ENCODE measurements around the gene GATA1. TPM values are rescaled to one million over a fixed set of nuclear protein-coding genes. Genes with fewer than 3 reads are reported as not detected.

GATA1 gene
- under 1 TPM in 1 of 2 donors, not detected in 1; 0.09 TPM for polyA plus RNA-seq

DNA sequence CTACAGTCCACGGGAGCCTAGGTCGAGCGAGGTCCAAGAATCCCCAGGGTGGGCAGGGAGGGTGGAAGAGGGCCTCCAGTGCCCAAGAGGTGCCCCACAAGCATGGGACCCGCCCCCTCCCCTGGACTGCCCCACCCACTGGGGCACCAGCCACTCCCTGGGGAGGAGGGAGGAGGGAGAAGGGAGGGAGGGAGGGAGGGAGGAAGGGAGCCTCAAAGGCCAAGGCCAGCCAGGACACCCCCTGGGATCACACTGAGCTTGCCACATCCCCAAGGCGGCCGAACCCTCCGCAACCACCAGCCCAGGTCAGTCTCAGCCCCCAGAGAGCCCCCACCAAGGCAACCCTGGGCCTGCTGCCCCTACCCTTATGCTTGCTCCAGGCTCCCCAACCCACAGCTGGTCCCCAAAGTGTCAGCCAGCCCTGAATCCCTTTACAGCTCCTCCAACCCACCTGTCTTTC is at the start of gene GATA1:
TSS of gene GATA1 (plus strand) at position 250 of the 460 bp plus-strand sequence. CDS start 4,520 bp downstream, outside the sequence.
- Histone ChIP-seq H3K27ac (ENCODE audit: low read depth in 2 of 2, low read length in 1 of 2) (no peak within 1 kb of the TSS), H3K9me3 (ENCODE audit: control insufficient read depth in 2 of 2, insufficient read depth in 1 of 2, low read depth in 1 of 2, low read length in 1 of 2) (peaks cover 0 to 2% of the 10 kb centered on the region in 2 donors), H3K27me3 (ENCODE audit: control insufficient read depth in 1 of 2, insufficient read depth in 2 of 2, low read length in 2 of 2) (peaks cover 0 to 6% of the 10 kb centered on the region in 2 donors), H3K4me3 (ENCODE audit: low read depth in 1 of 2, low read length in 2 of 2) (no peak within 1 kb of the TSS), H3K4me1 (ENCODE audit: control insufficient read depth in 2 of 2, insufficient read depth in 2 of 2, low read length in 1 of 2) (no peaks in the 10 kb centered on the region), H3K36me3 (ENCODE audit: control insufficient read depth in 2 of 2, insufficient read depth in 2 of 2, low read length in 1 of 2) (no peaks in the 10 kb centered on the region)
- 73 to 91% methylated on average over 6 to 7 of the region's 7 CpGs for WGBS, 2 donors

DNA sequence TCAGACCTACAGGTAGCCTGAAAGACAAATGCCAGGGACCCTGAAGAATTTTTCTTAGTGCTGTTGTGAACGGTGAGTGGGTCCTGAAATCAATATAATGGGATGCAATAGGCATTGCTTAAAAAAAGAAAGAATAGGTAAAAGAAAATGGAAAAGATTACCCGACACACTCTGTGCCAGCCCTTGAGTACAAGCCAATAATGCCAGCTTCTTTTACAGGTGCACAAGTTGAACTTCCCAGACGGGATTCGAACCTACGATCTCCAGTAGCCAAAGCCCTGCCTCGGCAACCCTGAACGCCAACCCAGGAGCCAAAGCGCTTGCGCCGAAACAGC is 49.5 kb upstream of the GATA1 start:
- Histone ChIP-seq H3K27me3 (ENCODE audit: control insufficient read depth in 1 of 2, insufficient read depth in 2 of 2, low read length in 2 of 2) (no peaks in the 10 kb centered on the region), H3K4me3 (ENCODE audit: low read depth in 1 of 2, low read length in 2 of 2) (peak overlapping the region in 1 of 2 donors; percentile 51)
- 9 to 45% methylated on average over 10 of the region's 10 CpGs for WGBS, 2 donors

DNA sequence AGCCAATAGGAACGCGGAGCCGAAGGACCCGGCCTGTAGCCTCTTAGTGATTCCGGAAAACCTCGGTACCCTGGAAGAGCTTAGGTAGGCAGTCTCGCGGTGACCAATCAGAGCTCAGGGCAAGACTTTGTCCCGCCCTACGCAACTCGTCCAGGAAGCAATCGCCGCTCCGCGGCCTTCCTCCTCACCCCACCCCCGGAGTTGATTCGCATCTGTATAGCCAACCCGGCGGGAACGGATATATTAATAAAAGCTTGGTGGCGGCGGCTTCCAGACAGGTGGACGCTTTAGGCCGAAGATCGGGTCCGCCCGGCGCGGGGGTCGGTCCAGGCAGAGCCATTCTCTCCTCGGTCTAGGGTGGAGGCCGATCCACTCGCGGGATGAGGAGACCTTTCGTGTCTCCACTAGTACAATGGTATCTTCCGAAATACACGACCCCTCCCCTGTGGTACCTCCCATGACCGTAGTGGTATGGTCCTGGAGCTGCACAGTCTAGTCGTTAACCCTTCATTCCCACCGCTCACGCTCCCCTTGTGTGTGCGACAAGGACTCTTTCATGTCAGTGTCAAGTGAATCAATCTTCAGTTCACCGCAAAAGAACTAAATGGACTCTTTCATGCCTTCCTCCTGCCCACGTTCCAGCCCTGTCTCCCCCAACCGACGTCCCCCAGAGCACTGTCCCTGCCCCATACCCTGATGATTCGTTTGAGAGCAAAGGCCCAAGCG is 49.0 kb upstream of the GATA1 start:
- H3K27me3 ChIP-seq (ENCODE audit: control insufficient read depth in 1 of 2, insufficient read depth in 2 of 2, low read length in 2 of 2): no peaks in the 10 kb centered on the region
- WGBS, 2 donors: 0 to 35% methylated on average over 48 of the region's 48 CpGs
- peaks cover 0 to 2% of the 10 kb centered on the region in 2 donors for H3K4me1 ChIP-seq (ENCODE audit: control insufficient read depth in 2 of 2, insufficient read depth in 2 of 2, low read length in 1 of 2)
- H3K27ac ChIP-seq (ENCODE audit: low read depth in 2 of 2, low read length in 1 of 2): peak overlapping the region; percentile 88 to 96
- no peaks in the 10 kb centered on the region for H3K36me3 ChIP-seq (ENCODE audit: control insufficient read depth in 2 of 2, insufficient read depth in 2 of 2, low read length in 1 of 2)
- peak overlapping the region; percentile 51 to 59 for H3K4me3 ChIP-seq (ENCODE audit: low read depth in 1 of 2, low read length in 2 of 2)
- H3K9me3 ChIP-seq (ENCODE audit: control insufficient read depth in 2 of 2, insufficient read depth in 1 of 2, low read depth in 1 of 2, low read length in 1 of 2): no peaks in the 10 kb centered on the region

More for the DNA sequence above, 49.5 kb upstream of the GATA1 start:
- Histone ChIP-seq H3K9me3 (ENCODE audit: control insufficient read depth in 2 of 2, insufficient read depth in 1 of 2, low read depth in 1 of 2, low read length in 1 of 2) (no peaks in the 10 kb centered on the region), H3K4me1 (ENCODE audit: control insufficient read depth in 2 of 2, insufficient read depth in 2 of 2, low read length in 1 of 2) (peaks cover 0 to 2% of the 10 kb centered on the region in 2 donors), H3K27ac (ENCODE audit: low read depth in 2 of 2, low read length in 1 of 2) (peak overlapping the region in 1 of 2 donors; percentile 7), H3K36me3 (ENCODE audit: control insufficient read depth in 2 of 2, insufficient read depth in 2 of 2, low read length in 1 of 2) (no peaks in the 10 kb centered on the region)

DNA sequence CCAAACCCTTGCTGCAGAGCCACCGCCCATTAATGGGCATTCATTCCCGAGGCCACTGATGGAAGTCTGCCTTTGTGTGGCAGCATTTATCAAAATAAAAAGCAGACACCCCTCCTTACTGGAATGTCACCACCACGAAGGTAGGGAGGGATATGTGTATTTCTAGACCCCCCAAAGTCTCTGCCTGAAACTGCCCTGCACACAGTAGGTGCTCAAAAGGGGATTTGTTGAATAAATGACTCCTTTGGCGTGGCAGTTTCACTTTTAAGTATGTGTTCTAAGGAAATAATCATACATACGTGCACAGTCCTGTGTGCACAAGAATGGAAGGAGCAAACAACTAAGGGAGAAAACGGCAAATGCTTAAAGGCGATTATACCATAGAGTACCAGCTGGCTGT is 48.5 kb upstream of the GATA1 start:
- 42 to 49% methylated on average over 7 of the region's 7 CpGs for WGBS, 2 donors
- peak overlapping the region; percentile 51 to 59 for H3K4me3 ChIP-seq (ENCODE audit: low read depth in 1 of 2, low read length in 2 of 2)
- H3K36me3 ChIP-seq (ENCODE audit: control insufficient read depth in 2 of 2, insufficient read depth in 2 of 2, low read length in 1 of 2): no peaks in the 10 kb centered on the region
- H3K27ac ChIP-seq (ENCODE audit: low read depth in 2 of 2, low read length in 1 of 2): peak overlapping the region; percentile 88 to 96
- no peaks in the 10 kb centered on the region for H3K9me3 ChIP-seq (ENCODE audit: control insufficient read depth in 2 of 2, insufficient read depth in 1 of 2, low read depth in 1 of 2, low read length in 1 of 2)
- H3K27me3 ChIP-seq (ENCODE audit: control insufficient read depth in 1 of 2, insufficient read depth in 2 of 2, low read length in 2 of 2): no peaks in the 10 kb centered on the region
- peaks cover 0 to 2% of the 10 kb centered on the region in 2 donors for H3K4me1 ChIP-seq (ENCODE audit: control insufficient read depth in 2 of 2, insufficient read depth in 2 of 2, low read length in 1 of 2)

DNA sequence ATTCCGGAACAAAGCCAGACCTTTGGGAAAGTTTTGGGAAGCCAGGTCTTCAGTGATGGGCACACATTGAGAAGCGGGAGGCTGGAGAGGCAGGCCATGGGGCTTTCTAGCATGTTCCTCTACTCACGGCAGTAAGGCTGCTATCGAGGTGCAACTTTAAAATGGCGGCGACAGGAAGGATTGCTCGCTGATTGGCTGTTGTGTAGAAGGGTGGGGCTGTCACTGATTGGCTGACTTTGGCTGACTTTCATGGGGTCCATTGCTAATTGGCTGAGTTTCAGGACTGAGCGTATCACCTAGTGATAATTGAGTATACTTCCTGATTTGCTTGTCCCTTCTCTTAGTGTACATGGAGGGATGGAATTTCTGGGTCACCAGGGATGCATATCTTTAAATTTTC is 44.6 kb upstream of the GATA1 start:
- Histone ChIP-seq H3K4me1 (ENCODE audit: control insufficient read depth in 2 of 2, insufficient read depth in 2 of 2, low read length in 1 of 2) (peaks cover 0 to 2% of the 10 kb centered on the region in 2 donors), H3K4me3 (ENCODE audit: low read depth in 1 of 2, low read length in 2 of 2) (no peak overlapping the region), H3K27ac (ENCODE audit: low read depth in 2 of 2, low read length in 1 of 2) (no peak overlapping the region), H3K27me3 (ENCODE audit: control insufficient read depth in 1 of 2, insufficient read depth in 2 of 2, low read length in 2 of 2) (no peaks in the 10 kb centered on the region), H3K36me3 (ENCODE audit: control insufficient read depth in 2 of 2, insufficient read depth in 2 of 2, low read length in 1 of 2) (no peaks in the 10 kb centered on the region), H3K9me3 (ENCODE audit: control insufficient read depth in 2 of 2, insufficient read depth in 1 of 2, low read depth in 1 of 2, low read length in 1 of 2) (no peaks in the 10 kb centered on the region)
- 94 to 95% methylated on average over 8 of the region's 8 CpGs for WGBS, 2 donors

DNA sequence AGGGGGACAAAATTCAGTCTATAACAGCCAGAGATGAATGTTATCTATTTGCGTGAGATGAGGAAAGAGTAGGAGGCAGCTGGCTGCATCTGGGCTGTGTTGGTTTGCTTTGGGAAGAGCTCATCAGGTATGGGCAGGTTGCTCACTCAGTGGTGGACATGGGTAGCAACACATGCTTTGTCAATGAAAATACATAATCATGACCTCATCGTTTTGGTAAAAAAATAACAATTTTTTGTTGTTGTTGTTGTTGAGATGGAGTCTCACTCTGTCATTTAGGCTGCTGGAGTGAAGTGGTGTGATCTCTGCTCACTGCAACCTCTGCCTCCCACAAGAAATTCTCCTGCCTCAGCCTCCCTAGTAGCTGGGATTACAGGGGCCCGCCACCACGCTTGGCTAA is 41.2 kb upstream of the GATA1 start:
- H3K4me1 ChIP-seq (ENCODE audit: control insufficient read depth in 2 of 2, insufficient read depth in 2 of 2, low read length in 1 of 2): no peaks in the 10 kb centered on the region
- 91 to 92% methylated on average over 4 of the region's 4 CpGs for WGBS, 2 donors

DNA sequence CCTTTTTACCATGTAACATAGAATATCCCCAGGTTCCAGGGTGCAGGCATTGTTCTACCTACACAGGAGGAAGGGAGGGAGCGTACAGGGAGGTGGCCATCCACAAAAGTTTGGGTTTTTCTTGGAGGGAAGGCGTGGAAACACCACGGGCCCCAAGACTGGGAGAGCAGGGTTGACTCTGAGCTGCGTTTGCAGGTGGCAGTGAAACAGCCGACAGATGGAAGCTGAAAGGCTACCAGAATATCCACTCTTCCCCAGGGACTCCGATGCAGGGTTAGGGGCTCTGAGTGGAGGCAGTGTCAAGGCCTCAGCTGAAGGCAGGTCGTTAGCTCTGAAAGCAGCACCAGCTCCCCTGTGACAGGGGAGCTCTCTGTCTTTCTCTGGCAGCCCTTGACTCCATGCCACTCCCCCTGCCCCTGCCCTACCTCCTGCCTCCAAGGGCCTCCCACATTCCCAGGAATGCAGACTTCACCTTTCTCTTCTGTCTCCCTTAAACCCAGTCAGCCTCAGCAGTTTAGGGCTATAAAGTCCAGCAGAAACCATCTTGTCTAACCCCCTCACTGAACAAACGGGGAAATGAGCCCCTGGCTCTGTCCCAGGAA is 38.9 kb upstream of the GATA1 start:
- Histone ChIP-seq H3K4me1 (ENCODE audit: control insufficient read depth in 2 of 2, insufficient read depth in 2 of 2, low read length in 1 of 2) (no peaks in the 10 kb centered on the region), H3K27me3 (ENCODE audit: control insufficient read depth in 1 of 2, insufficient read depth in 2 of 2, low read length in 2 of 2) (no peaks in the 10 kb centered on the region), H3K9me3 (ENCODE audit: control insufficient read depth in 2 of 2, insufficient read depth in 1 of 2, low read depth in 1 of 2, low read length in 1 of 2) (no peaks in the 10 kb centered on the region), H3K4me3 (ENCODE audit: low read depth in 1 of 2, low read length in 2 of 2) (no peak overlapping the region), H3K36me3 (ENCODE audit: control insufficient read depth in 2 of 2, insufficient read depth in 2 of 2, low read length in 1 of 2) (no peaks in the 10 kb centered on the region), H3K27ac (ENCODE audit: low read depth in 2 of 2, low read length in 1 of 2) (no peak overlapping the region)
- WGBS, 2 donors: 61 to 68% methylated on average over 8 of the region's 8 CpGs

More for the DNA sequence above, 41.2 kb upstream of the GATA1 start:
- Histone ChIP-seq H3K9me3 (ENCODE audit: control insufficient read depth in 2 of 2, insufficient read depth in 1 of 2, low read depth in 1 of 2, low read length in 1 of 2) (no peaks in the 10 kb centered on the region), H3K27me3 (ENCODE audit: control insufficient read depth in 1 of 2, insufficient read depth in 2 of 2, low read length in 2 of 2) (no peaks in the 10 kb centered on the region), H3K27ac (ENCODE audit: low read depth in 2 of 2, low read length in 1 of 2) (no peak overlapping the region), H3K36me3 (ENCODE audit: control insufficient read depth in 2 of 2, insufficient read depth in 2 of 2, low read length in 1 of 2) (no peaks in the 10 kb centered on the region), H3K4me3 (ENCODE audit: low read depth in 1 of 2, low read length in 2 of 2) (no peak overlapping the region)

DNA sequence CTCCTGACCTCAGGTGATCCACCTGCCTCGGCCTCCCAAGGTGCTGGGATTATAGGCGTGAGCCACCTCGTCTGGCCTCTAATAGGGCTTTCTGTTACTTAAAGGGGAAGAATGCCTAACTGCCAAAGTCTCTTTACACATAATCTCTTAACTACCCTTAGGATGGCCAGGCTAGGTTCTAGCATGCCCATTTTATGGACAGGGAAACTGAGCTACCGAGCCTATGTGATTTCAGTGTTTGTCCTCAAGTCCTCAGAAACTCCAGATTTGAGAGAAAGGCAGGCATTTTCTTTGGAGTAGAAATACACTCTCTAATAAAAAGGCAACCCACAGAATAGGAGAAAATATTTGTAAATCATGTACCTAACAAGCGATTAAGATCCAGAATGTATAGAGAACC is 37.2 kb upstream of the GATA1 start:
- no peak overlapping the region for H3K4me3 ChIP-seq (ENCODE audit: low read depth in 1 of 2, low read length in 2 of 2)
- no peak overlapping the region for H3K27ac ChIP-seq (ENCODE audit: low read depth in 2 of 2, low read length in 1 of 2)
- H3K4me1 ChIP-seq (ENCODE audit: control insufficient read depth in 2 of 2, insufficient read depth in 2 of 2, low read length in 1 of 2): no peaks in the 10 kb centered on the region
- H3K27me3 ChIP-seq (ENCODE audit: control insufficient read depth in 1 of 2, insufficient read depth in 2 of 2, low read length in 2 of 2): no peaks in the 10 kb centered on the region
- WGBS, 2 donors: 78 to 91% methylated on average over 5 of the region's 5 CpGs
- no peaks in the 10 kb centered on the region for H3K9me3 ChIP-seq (ENCODE audit: control insufficient read depth in 2 of 2, insufficient read depth in 1 of 2, low read depth in 1 of 2, low read length in 1 of 2)
- no peaks in the 10 kb centered on the region for H3K36me3 ChIP-seq (ENCODE audit: control insufficient read depth in 2 of 2, insufficient read depth in 2 of 2, low read length in 1 of 2)

DNA sequence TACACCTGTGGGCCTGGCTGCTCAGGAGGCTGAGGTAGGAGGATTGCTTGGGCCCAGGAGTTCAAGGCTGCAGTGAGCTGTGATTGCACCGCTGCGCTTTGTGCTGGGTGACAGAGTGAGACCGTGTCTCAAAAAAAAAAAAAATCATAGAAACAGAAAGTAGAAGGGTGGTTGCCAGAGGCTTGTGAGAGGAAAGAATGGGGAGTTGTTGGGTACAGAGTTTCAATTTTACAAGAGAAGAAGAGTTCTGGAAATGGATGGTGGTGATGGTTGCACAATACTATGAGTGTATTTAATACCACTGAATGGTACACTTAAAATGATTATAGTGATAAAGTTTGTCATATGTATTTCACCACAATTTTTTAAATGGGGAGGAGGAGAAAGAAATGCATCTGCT is 35.0 kb upstream of the GATA1 start:
- no peaks in the 10 kb centered on the region for H3K36me3 ChIP-seq (ENCODE audit: control insufficient read depth in 2 of 2, insufficient read depth in 2 of 2, low read length in 1 of 2)
- 83 to 85% methylated on average over 3 of the region's 3 CpGs for WGBS, 2 donors
- no peaks in the 10 kb centered on the region for H3K27me3 ChIP-seq (ENCODE audit: control insufficient read depth in 1 of 2, insufficient read depth in 2 of 2, low read length in 2 of 2)
- H3K4me3 ChIP-seq (ENCODE audit: low read depth in 1 of 2, low read length in 2 of 2): no peak overlapping the region
- no peaks in the 10 kb centered on the region for H3K9me3 ChIP-seq (ENCODE audit: control insufficient read depth in 2 of 2, insufficient read depth in 1 of 2, low read depth in 1 of 2, low read length in 1 of 2)
- H3K4me1 ChIP-seq (ENCODE audit: control insufficient read depth in 2 of 2, insufficient read depth in 2 of 2, low read length in 1 of 2): no peaks in the 10 kb centered on the region
- H3K27ac ChIP-seq (ENCODE audit: low read depth in 2 of 2, low read length in 1 of 2): no peak overlapping the region

DNA sequence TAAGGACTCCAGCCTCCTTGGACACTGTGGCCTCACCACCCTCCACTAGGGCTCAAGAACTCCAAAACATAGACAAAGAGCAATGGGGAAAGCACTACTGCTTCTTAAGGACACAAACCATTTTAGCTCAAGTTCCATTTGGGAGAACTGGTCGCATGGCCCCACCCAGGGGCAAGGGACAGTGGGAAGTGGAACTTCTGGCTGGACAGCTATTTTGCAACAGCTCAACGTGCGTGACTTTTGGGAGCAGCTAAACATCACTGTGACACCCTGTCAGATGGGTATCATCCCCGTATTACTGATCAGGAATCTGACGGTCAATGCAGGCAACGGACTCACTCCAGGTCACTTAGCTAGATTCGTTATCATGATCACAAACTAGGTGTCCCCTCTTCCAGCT is 33.9 kb upstream of the GATA1 start:
- H3K27me3 ChIP-seq (ENCODE audit: control insufficient read depth in 1 of 2, insufficient read depth in 2 of 2, low read length in 2 of 2): no peaks in the 10 kb centered on the region
- no peaks in the 10 kb centered on the region for H3K4me1 ChIP-seq (ENCODE audit: control insufficient read depth in 2 of 2, insufficient read depth in 2 of 2, low read length in 1 of 2)
- H3K4me3 ChIP-seq (ENCODE audit: low read depth in 1 of 2, low read length in 2 of 2): no peak overlapping the region
- H3K9me3 ChIP-seq (ENCODE audit: control insufficient read depth in 2 of 2, insufficient read depth in 1 of 2, low read depth in 1 of 2, low read length in 1 of 2): no peaks in the 10 kb centered on the region
- WGBS, 2 donors: 68 to 73% methylated on average over 7 of the region's 7 CpGs
- no peaks in the 10 kb centered on the region for H3K36me3 ChIP-seq (ENCODE audit: control insufficient read depth in 2 of 2, insufficient read depth in 2 of 2, low read length in 1 of 2)
- H3K27ac ChIP-seq (ENCODE audit: low read depth in 2 of 2, low read length in 1 of 2): no peak overlapping the region
